Ascending aorta (tissue), 2 donors: ENCODE results near the gene STH. TPM values are rescaled to one million over a fixed set of nuclear protein-coding genes. Genes with fewer than 3 reads are reported as not detected.
A peak's percentile ranks its signal among the peaks of the same experiment; 100 is the strongest.

Source experiments
- DNase-seq, 2 donors: peaks; one replicate each; pipeline ENCODE4 v3.0.0-alpha.2; 2019; ENCODE audit warnings: low spot score in 2 of 2
- H3K27ac ChIP-seq, 2 donors: fragments of 200-600 bp; sonication (generic); one replicate each; pipeline ENCODE4 v1.5.1; 2016 to 2017; ENCODE audit warnings: mild to moderate bottlenecking in 1 of 2
- H3K27me3 ChIP-seq: fragments of 200-600 bp; sonication (generic); one replicate; pipeline ENCODE4 v1.5.1; 2017
- H3K36me3 ChIP-seq, 2 donors: fragments of 200-600 bp; sonication (generic); one replicate each; pipeline ENCODE4 v1.5.1; 2016
- H3K4me1 ChIP-seq, 2 donors: fragments of 200-600 bp; sonication (generic); one replicate each; pipeline ENCODE4 v1.5.1; 2016 to 2017; ENCODE audit warnings: mild to moderate bottlenecking in 1 of 2
- H3K4me3 ChIP-seq, 2 donors: fragments of 200-600 bp; sonication (generic); one replicate each; pipeline ENCODE4 v1.5.1; 2016 to 2017; ENCODE audit warnings: mild to moderate bottlenecking in 1 of 2
- H3K9me3 ChIP-seq, 2 donors: fragments of 200-600 bp; sonication (generic); one replicate each; pipeline ENCODE4 v1.5.1; 2016
- CTCF ChIP-seq, 3 experiments: fragments of 200-600 bp in 2 of 3; fragments of 450-650 bp in 1 of 3; sonication (generic) in 2 of 3; IDR thresholded peaks; one replicate each; pipeline ENCODE4 v1.5.1; 2016 to 2019; ENCODE audit warnings: antibody characterized with exemption in 3 of 3, mild to moderate bottlenecking in 1 of 3, moderate library complexity in 1 of 3
- intact Hi-C: fragments of 100-400 bp; cut with DNase I; formaldehyde crosslinking; loops from one replicate; pipeline ENCODE4 v1.15.1; 2023
- total RNA-seq: library from RNA; depleted of rRNA; stranded (reverse); fragments of >200 nt; gene quantifications from one replicate; pipeline ENCODE4 v1.1.0, GENCODE V29; 2016

The STH gene
- total RNA-seq, 1 donor from 2014 or later: not detected

GRCh38 chr17:46027048-46027975 is 28.3 kb downstream of the STH start:
- Histone ChIP-seq H3K4me1 (no peaks in the 10 kb centered on the region), H3K9me3 (no peaks in the 10 kb centered on the region), H3K4me3 (no peak overlapping the region), H3K27me3 (no peaks in the 10 kb centered on the region), H3K36me3 (peaks cover 22 to 41% of the 10 kb centered on the region in 2 donors), H3K27ac (peak overlapping the region in 1 of 2 donors; percentile 23)
- DNase-seq: no peak
- TF ChIP-seq CTCF (IDR thresholded peaks at IDR 0.05): no peak
- intact Hi-C loops: no loop called here

GRCh38 chr17:46027976-46028325 is 28.9 kb downstream of the STH start:
- H3K36me3 ChIP-seq: peaks cover 29 to 41% of the 10 kb centered on the region in 2 donors
- no peak overlapping the region for H3K4me3 ChIP-seq
- intact Hi-C loops: no loop called here
- peak overlapping the region in 1 of 2 donors; percentile 23 for H3K27ac ChIP-seq
- no peaks in the 10 kb centered on the region for H3K27me3 ChIP-seq
- DNase-seq: no peak
- no peaks in the 10 kb centered on the region for H3K9me3 ChIP-seq
- H3K4me1 ChIP-seq: no peaks in the 10 kb centered on the region
- no peak for TF ChIP-seq CTCF (IDR thresholded peaks at IDR 0.05)

GRCh38 chr17:46028374-46028773 is 29.3 kb downstream of the STH start:
- H3K9me3 ChIP-seq: no peaks in the 10 kb centered on the region
- no peaks in the 10 kb centered on the region for H3K4me1 ChIP-seq
- TF ChIP-seq CTCF (IDR thresholded peaks at IDR 0.05): no peak
- peaks cover 33 to 46% of the 10 kb centered on the region in 2 donors for H3K36me3 ChIP-seq
- DNase-seq: no peak
- H3K27ac ChIP-seq: no peak overlapping the region
- H3K27me3 ChIP-seq: no peaks in the 10 kb centered on the region
- H3K4me3 ChIP-seq: no peak overlapping the region
- intact Hi-C loops: no loop called here

DNA sequence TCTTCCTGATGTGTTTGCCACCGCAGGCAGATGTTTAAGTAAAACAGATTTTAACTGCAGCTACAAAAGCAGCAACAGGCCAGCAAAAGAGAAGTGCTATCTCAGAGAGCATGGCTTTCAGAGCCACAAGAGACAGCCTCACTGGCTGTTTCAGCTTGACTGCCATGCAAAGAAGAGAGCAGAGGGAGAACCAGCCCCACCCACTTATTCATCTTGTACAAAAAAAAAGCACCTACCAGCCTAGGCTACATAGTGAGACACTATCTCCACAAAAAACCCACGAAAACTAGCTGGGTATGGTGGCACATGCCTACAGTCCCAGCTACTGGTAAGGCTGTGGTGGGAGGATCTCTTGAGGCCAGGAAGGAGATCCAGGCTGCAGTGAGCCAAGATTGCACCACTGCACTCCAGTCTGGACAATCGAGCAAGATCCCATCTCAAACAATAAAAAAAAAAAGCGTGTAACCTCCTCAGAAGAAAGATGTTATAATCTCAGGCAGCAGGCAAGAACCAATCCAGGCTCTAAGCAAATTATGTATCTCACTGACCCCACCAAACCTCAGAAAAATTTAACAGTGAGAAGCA is 30.0 kb downstream of the STH start:
- no peaks in the 10 kb centered on the region for H3K27me3 ChIP-seq
- H3K9me3 ChIP-seq: no peaks in the 10 kb centered on the region
- no peaks in the 10 kb centered on the region for H3K4me1 ChIP-seq
- TF ChIP-seq CTCF (IDR thresholded peaks at IDR 0.05): no peak
- intact Hi-C loops: no loop called here
- H3K27ac ChIP-seq: no peak overlapping the region
- no peak overlapping the region for H3K4me3 ChIP-seq
- DNase-seq: no peak
- peaks cover 40 to 53% of the 10 kb centered on the region in 2 donors for H3K36me3 ChIP-seq

- Histone ChIP-seq H3K9me3 (no peaks in the 10 kb centered on the region), H3K4me1 (no peaks in the 10 kb centered on the region), H3K27me3 (no peaks in the 10 kb centered on the region), H3K4me3 (no peak overlapping the region), H3K36me3 (peaks cover 45 to 56% of the 10 kb centered on the region in 2 donors), H3K27ac (no peak overlapping the region)
- no peak for TF ChIP-seq CTCF (IDR thresholded peaks at IDR 0.05)
- DNase-seq: no peak
- intact Hi-C loops: no loop called here
Measured at GRCh38 chr17:46029627-46030026, 30.6 kb downstream of the STH start.
